NK-92 treated with Interleukin-12 subunit alpha and Interleukin-12 subunit beta, amount 100 ng/mL, for 24 hours (cell line): ENCODE results near the gene ZCCHC4.
A peak's percentile ranks its signal among the peaks of the same experiment; 100 is the strongest.
"Not testable (repeated sequence)": the region's sequence is repeated elsewhere in the genome, so short reads cannot be mapped to it uniquely, and the experiment has no call there.

ENCODE experiments used
- DNase-seq: peaks from one replicate; lab custom pipeline; 2025; lab: John Stamatoyannopoulos, UW

Gene ZCCHC4

GRCh38 chr4:25320773-25321172 is 8.2 kb downstream of the ZCCHC4 start:
- DNase-seq = no peak

- DNase-seq = no peak
Measured at GRCh38 chr4:25321703-25322102, 9.1 kb downstream of the ZCCHC4 start.

GRCh38 chr4:25328463-25328862 is 15.9 kb downstream of the ZCCHC4 start:
- DNase-seq = not testable (repeated sequence)

GRCh38 chr4:25330335-25330734 is 17.8 kb downstream of the ZCCHC4 start:
- no peak for DNase-seq

GRCh38 chr4:25330905-25331808 is 18.6 kb downstream of the ZCCHC4 start:
- DNase-seq = no peak

- DNase-seq = no peak
Measured at GRCh38 chr4:25343671-25344070, 31.1 kb downstream of the ZCCHC4 start.

GRCh38 chr4:25345744-25346143 is 33.2 kb downstream of the ZCCHC4 start:
- no peak for DNase-seq

- DNase-seq = no peak
Measured at GRCh38 chr4:25346913-25347312, 34.3 kb downstream of the ZCCHC4 start.

- no peak for DNase-seq
Measured at GRCh38 chr4:25347473-25347872, 34.9 kb downstream of the ZCCHC4 start.

GRCh38 chr4:25347971-25348370 is 35.4 kb downstream of the ZCCHC4 start:
- DNase-seq = no peak

GRCh38 chr4:25350561-25350960 is 38.0 kb downstream of the ZCCHC4 start:
- DNase-seq = no peak

- no peak for DNase-seq
Measured at GRCh38 chr4:25351777-25352416, 39.3 kb downstream of the ZCCHC4 start.

GRCh38 chr4:25356068-25356467 is 43.5 kb downstream of the ZCCHC4 start:
- DNase-seq = no peak

- DNase-seq = no peak
Measured at GRCh38 chr4:25358515-25359275, 46.1 kb downstream of the ZCCHC4 start.

- no peak for DNase-seq
Measured at GRCh38 chr4:25361253-25361652, 48.7 kb downstream of the ZCCHC4 start.

- DNase-seq = no peak
Measured at GRCh38 chr4:25367004-25367621, 54.5 kb downstream of the ZCCHC4 start.

- no peak for DNase-seq
Measured at GRCh38 chr4:25367877-25368276, 55.3 kb downstream of the ZCCHC4 start.

- no peak for DNase-seq
Measured at GRCh38 chr4:25368315-25368714, 55.7 kb downstream of the ZCCHC4 start.

- no peak for DNase-seq
Measured at GRCh38 chr4:25370242-25370641, 57.7 kb downstream of the ZCCHC4 start.

- DNase-seq = not testable (repeated sequence)
Measured at GRCh38 chr4:25372549-25372948, 60.0 kb downstream of the ZCCHC4 start.

GRCh38 chr4:25376754-25377571 is 64.4 kb downstream of the ZCCHC4 start, which contains the start of gene ANAPC4:
TSS of gene ANAPC4 (plus strand) at chr4:25377263. CDS start at chr4:25377428, 165 bp downstream.
- peak; percentile 99 for DNase-seq
